HG02678 (cell line): ENCODE data around the gene VRK3.

Experiments
- ATAC-seq: cut with Tn5 transposase; IDR thresholded peaks from one replicate; pipeline ENCODE4 v1.9.1; 2021; ENCODE audit warnings: mild to moderate bottlenecking, moderate library complexity; ENCODE audit not compliant: unreplicated experiment

The VRK3 gene

DNA sequence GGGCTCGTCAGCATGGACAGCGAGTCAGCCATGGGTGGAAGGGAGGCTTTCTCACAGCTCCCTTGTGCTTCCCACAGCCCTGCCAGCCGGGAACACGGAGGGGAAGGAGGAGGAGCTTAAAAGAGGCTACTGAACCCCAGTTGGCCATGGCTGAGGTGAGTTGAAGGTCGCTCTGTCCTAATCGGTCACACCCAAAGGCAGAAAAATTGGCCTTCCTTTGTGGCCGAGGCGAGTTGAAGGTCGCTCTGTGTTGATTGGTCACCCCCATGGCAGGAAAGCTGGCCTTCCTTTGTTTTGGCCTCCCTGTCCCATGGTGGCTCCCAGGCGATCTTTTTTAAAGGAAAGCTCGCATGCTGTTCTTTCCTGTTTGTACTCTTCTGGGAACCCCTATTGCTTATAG lies 5.8 kb upstream of the VRK3 start:
- no peak for ATAC-seq

DNA sequence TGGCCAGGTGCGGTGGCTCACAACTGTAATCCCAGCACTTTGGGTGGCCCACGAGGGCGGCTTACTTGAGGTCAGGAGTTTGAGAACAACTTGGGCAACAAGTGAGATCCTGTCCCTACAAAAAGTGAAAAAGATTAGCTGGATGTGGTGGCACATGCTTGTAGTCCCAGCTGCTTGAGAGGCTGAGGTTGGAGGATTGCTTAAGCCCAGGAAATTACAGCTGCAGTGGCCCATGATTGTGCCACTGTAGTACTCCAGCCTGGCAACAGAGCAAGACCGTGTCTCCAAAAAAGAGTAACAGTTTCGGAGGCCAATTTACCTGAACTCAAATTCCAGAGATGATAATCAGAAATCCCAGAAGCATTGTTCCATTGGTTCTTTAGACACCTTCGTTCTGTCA lies 5.1 kb upstream of the VRK3 start:
- ATAC-seq = no peak

DNA sequence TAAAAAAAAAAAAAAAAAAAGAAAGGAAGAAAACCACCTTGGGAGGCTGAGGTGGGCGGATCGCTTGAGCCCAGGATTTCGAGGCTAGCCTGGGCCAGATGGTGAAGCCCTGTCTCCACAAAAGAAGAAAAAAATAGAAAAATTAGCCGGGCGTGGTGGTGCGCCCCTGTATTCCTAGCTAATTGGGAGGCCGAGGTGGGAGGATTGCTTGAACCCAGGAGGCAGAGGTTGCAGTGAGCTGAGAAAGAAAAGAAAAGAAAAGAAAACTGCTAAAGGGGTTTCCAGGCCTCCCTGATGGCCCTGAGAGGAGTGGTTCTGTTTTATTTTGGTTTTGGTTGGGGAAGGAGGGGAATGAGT lies 1.4 kb upstream of the VRK3 start:
- no peak for ATAC-seq

DNA sequence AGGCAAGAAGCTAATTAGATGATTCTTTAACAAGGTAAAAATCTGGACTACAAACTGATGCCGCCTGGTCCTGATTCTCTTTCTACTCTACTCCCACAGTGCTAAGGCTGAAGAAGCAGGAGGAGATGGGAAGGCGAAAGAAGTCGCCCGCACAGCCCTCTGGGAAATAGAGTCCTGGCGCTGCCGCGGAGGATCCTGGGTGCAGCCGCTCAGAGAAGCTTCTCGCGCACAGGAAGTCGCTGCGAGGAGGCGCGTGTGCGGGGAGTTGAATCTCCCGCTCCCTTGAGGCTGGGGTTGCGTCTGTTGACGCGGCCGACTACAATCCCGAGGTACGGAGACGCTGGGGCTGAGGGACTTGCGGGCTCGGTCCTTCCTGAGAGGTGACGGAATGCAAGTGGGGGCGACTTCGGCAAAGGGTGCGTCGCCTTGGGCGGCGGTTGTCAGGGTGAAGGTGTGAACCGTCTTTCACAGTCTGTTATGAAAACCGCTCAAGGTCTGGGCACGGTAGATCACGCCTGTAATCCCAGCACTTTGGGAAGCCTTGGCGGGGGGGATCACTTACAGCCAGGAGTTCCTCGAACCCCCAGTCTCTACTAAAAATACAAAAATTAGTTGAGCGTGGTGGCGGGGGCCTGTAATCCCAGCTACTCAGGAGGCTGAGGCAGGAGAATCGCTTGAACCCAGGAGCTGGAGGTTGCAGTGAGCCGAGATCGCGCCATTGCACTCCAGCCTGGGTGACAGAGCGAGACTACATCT lies 800 bp upstream of the VRK3 start, which contains the start of gene ZNF473:
ZNF473 (plus strand) TSS at position 212 of the 756 bp plus-strand sequence. CDS start 5,078 bp downstream, outside the sequence.
- ATAC-seq = peak; percentile 64

DNA sequence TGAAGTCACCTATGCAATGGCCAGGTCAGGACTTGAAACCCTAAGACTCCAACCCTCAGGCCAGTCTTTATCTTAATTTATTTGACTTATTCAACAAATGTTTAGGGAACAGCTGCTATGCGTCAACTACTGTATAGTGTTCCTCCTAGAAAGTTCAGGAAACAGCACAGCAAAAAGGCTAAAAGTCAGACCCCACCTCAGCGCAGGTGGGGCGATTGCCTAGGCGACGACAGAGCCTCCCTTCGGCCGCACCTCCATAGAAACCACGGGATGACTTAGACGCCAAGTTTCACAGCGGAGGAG lies 502 bp downstream of the VRK3 start:
- no peak for ATAC-seq

DNA sequence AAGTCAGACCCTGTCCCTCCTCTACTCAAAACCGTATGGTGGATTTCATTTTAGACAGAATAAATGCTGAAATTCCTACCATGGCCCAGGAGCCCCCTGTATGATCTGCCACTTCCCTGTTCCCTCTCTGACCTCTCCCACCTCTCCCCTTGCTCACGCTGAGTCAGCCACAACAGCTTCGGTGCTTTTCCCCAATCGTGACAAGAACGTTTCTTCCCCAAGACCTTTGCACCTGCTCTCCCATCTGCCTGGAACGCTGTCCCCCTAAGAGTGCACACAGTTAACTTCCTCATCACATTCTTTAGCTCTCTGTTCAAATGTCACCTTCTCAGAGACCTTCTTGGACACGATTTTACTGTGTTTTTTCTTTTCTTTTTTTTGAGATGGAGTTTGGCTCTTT lies 2.3 kb downstream of the VRK3 start:
- no peak for ATAC-seq

DNA sequence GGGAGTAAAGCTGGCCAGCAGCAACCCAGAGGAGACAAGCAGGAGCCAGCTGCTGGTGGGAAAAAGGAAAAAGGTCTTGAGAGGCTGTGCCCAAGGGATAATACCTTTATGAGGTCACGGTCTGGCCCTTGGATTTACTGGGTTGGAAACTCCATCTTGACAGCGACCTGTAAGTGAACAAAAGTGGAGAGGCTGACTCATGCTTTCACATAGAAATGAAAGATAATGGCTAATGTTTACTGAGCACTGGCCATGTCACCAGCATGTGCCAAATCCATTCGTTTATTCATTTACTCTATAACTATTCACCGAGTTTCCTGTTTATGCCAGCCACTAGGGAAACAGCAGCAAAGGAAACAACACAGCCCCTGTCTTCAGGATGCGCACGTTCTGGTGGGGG lies 4.7 kb downstream of the VRK3 start:
- no peak for ATAC-seq

DNA sequence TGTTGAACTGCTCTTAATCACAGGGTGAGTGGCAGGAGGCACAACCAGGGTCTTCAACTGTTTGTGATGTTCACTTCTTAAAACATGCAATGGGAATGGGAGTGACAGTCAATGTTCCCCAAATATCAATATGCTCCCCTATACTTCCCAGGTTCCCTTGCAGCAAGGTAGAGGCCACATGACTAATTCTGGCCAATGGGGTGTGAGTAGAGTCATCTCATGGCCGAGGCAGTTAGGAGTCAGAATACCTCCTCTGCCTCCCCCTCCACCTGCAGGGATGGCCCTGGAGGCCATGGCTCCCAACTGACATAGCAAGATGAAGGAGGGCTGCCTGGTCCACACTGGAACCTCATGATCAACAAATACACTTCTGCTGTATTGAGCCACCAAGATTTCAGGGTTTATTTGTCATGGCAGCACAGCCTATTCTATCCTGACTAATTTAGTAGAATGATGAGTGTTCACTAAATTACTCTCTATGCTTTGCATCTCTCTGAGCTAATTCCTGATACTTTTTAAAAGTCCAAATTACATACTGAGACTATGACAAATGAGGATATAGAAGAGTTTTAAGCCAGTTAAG lies 8.9 kb downstream of the VRK3 start:
- no peak for ATAC-seq

DNA sequence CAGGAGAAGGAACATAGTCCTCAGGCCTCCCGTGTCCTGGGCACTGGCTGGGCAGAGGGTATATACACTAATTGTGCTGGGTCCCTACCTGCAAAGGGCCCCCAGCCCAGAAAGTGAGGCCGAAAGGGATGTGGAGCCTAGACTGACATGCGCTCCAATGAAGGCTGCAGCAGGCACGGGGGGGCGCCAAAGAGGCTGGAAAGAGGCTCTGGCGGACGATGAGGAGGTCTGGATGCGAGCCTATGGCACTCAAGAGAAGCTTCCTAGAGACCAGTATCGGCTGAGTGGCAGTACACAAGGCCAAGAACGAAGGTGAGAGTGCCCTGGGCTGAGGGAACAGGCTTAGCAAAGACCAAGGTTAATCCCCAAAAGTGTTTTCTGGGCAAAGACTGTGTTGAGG lies 16.6 kb downstream of the VRK3 start:
- ATAC-seq = no peak

DNA sequence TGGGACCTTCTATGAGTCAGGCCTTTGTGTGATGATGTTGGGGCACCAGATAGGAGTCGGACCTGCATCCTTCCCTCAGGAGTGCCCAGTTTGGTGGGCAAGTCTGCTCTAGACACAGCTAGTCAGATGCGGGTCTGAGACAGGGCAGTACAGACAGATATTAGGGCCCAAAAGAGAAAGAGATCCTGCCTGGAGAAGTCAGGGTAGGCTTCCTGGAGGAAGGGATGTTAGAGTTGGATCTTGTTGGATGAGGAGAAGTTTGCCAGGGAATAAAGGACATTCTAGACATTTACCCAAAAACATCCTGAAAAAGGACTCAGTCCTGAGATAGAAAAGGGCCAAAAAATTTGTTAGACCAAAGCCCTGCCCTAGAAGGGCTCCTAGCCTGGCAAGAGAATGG lies 17.2 kb downstream of the VRK3 start:
- ATAC-seq = no peak

DNA sequence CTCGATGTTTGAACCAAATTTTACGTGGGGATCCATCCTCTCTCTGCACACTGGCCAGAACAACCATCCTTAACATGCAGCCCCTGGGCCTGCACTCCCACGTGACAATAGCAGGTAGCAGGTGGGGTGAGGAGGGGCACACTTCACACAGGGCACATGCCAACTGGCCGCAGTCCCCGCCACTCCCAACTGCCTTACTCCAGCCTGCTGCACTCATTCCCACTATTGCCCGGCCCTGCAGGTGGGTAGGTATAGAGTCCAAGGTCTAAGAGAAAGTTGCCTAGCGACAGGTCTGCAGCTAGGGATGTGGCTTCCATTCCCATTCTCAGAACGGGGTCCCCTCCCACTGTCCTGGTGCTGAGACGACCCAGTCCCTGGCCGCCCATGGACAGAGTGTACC lies 18.0 kb downstream of the VRK3 start:
- no peak for ATAC-seq

DNA sequence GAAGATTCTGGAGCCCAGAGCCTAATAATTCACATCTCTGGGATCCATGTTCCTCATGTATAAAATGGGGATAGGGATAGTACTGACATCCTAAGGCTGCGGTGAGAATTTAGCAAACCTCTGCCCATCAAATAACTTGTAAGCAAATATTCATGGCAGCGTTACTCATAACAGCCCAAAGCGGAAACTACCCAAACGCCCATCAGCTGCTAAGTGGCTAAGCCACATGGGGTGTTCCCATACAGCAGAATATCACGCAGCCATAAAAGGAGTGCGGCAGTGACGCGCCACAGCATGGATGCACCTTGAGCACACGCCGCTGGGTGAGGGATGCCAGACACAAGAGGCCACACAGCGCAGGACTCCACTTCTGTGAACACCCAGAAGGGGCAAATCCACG lies 19.7 kb downstream of the VRK3 start:
- ATAC-seq = no peak

DNA sequence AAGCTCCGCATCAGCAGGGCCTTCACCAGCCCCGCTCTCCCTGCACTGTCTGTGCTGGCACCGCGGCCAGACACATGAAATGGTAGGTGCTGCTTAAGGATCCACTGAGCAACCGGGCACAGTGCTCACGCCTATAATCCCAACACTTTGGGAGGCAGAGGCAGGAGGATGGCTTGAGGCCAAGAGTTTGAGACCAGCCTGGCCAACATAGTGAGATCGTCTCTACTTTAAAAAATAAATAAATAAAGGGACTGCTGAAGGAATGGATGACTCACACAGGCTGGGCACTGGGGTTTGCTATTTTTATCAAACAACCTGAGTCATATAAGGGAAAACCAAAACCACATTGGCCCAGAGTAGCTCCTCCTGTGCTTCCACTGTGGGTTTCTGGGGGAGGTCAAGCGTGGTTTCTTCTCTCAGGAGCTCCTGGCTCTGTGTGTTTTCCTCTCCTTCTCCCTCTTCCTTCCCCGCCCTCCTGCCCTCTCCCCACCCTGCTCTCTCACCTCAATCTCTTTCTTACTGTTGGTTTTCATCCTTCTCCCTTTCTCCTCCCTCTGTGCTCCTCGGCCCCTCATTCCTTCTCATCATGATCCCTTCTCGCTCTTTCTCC lies 21.3 kb downstream of the VRK3 start:
- ATAC-seq = no peak

DNA sequence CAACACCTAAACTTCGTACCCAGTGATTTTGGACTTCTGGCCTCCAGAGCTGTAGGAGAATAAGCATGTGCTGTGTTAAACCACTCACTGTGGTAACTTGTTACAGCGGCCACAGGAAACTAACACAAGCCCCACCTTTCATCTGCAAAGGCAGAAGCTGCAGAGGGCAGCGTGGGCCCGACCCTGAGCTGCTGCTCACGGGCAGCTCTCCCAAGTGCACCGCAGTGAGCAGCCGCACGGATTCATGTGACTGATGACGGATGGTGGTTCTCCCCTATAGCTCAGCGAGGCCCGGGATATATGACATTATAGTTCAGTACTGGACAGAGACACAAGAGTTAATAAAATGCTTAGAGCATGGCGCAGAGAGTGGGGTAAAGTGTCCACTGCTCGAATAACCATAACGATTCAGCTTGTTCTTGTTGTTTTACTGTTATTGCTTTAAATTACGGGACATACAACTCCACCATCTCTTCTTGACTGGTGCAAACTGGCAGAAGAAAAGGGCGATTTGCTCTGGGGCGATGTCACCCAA lies 21.9 kb downstream of the VRK3 start:
- no peak for ATAC-seq

DNA sequence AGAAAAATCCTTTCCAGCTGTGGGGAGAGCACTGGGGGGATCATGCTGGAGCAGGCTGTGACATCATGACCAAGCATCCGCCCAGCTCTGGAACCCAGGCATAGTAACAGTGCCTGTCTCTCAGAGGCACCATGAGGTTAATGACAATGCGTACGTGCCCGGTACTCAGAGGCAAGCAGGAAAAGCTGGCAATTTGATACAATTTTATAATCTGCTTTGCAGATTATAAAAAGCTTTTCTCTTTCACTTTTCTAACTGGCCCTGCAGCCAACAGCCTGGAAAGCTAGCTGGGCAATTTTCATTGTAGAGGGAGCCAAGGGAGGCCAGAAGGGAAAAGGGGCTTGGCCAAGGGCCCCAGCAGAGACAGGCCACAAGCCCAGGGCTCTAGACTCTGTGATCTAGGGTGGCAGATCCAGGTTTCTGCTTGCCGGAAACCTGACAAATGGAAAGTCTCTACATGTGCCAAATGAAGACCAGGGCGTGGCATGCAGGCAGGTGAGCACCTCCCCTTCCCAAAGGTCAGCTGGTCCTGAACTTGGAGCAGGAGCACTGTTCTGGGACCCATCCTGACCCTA lies 22.7 kb downstream of the VRK3 start:
- ATAC-seq = no peak

DNA sequence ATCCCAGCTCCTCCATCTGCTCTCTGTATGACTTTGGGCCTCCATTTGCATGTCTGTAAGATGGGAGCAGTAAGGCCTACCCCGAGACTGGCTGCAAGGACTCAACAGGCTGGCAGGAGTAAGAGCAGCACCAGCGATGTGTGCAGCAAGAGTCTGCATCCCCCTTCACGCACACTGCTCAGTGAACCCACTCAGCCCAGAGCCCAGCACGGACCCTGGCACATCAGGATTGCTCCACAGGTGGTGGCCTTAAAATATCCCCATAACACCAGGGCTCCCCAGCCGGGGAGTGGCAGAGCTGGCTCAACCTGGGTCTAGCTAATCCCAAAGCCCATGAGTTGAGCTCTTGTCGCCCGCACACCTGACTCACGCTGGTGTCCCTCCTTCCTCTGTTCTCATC lies 23.4 kb downstream of the VRK3 start:
- no peak for ATAC-seq

DNA sequence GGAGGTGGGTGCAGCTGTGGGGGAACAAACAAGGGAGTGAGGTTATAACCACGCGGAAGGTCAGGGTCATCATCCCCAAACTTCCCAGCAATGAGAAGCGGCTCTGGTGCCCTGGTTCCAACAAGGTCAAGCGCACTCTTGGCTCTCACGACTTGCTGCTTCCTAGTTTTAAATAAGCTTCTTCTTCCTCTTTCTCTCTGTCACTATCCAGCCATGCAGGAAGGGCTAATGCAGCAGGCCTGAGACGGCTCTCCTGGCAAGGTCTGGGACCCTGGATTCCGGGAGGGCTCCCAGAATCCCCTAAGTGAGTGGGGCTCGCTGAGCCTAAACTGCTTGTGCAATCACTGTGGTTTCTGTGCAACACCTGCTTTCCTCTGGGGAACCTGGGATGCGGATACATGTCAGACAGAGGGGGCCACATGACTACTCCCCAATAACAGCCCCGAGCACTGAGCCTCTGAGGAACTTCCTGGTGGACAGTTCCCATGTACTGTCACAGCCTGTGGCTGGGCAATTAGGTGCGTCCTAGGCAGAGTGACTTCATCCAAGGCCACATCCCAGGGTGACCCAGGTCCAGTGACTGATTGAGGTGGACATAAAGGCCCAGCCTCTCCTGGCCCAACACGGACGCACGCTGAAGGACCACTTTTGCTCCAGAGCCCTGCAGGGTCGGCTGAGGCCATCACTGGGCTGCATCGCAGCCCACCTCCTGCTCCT lies 24.2 kb downstream of the VRK3 start:
- no peak for ATAC-seq

DNA sequence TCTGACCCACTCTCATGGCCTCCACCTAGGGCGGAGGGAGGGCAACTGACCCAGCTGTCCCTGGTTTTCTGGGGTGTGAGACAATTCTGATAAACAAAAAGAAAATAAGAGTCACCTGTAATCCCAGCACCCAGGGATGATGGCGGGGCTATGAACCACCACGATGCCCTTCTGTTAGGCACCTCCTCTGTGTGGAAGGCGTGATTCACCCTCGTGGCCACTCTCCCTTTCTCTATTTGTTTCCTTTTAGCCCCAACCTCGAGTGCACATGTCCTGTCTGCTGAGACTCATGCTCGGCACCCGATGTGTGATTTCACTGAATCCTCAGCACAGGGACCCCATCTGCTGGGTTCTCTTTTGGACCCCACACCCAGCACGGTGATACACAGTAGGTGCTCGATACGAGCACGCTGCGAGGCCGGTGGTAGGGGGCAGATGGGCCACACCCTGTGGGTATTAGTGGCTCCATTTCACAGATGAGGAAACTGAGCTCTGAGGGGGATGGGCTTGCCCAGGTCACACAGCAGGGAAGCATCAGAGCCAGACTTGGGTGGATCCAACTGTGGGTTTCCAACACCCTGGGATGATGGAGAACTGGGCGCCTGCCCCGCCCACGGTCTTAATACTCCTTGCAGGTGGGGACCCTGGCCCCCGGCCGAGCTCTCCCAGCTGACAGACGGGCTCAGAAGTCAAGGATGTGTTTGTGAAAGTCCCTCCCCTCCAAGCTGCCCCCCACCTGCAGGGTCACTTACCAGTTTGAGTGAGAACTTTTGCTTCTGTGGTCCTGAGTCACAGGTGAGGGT lies 24.9 kb downstream of the VRK3 start:
- ATAC-seq = no peak

DNA sequence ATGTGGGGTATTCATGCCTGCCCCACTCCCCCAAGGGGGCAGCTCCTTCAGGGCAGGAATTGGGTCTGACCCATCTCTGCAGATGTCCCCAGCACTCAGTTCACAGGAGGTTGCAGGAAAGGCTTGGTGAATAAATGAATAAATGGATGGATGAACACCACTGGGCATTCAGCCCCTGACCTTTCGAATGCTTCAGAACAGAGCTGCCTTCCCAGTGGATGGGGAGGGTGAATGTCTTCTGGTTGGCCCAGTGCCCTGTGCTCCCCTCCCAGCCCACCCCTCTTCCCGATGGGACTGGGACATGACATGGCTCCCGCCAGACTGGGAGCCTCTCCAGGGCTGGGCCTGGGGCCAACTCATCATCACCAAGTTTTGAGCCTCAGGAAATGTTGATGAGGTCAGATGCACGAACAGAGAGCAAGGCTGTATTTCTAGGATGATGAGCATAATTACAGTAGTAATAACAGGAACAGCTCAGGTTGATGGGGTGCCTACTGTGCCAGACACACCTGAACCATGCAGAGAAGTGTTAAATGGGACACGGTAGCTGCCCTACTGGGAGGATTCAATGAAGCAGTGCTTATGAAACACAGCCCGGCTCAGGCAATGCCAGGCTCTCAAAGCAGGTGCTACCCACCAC lies 25.7 kb downstream of the VRK3 start:
- no peak for ATAC-seq

DNA sequence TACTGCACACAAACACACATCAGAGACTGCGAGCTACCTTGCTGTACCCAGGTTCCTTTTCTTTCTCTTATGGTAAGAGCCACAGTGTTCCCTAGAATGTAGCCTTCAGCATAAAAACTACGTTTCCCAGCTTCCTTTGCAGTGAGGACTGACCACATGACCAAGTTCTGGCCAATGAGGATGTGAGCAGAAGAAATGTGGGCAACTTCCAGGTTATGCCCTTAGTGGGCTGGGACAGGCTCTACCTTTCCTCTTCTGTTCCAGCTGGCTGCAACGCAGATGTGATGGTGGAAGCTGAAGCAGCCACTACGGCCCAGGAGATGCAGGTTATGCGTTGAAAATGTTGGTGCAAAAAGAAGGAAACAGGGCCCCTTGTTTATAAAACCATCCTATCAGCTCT lies 27.5 kb downstream of the VRK3 start:
- no peak for ATAC-seq
